ENCODE data around the gene NUP42. TPM values are rescaled to one million over a fixed set of nuclear protein-coding genes. Genes with fewer than 3 reads are reported as not detected.

NUP42 gene
- total and polyA plus RNA-seq, 10 donors, result 37.1 to 51.9 (median 43.7) TPM

GRCh38 chr7:23235813-23236221 is 54.0 kb downstream of the NUP42 start:
- no peak overlapping the region for H3K27ac ChIP-seq
- no peaks in the 10 kb centered on the region for H3K9me3 ChIP-seq
- no peaks in the 10 kb centered on the region for H3K36me3 ChIP-seq
- TF ChIP-seq, protein P1, sequence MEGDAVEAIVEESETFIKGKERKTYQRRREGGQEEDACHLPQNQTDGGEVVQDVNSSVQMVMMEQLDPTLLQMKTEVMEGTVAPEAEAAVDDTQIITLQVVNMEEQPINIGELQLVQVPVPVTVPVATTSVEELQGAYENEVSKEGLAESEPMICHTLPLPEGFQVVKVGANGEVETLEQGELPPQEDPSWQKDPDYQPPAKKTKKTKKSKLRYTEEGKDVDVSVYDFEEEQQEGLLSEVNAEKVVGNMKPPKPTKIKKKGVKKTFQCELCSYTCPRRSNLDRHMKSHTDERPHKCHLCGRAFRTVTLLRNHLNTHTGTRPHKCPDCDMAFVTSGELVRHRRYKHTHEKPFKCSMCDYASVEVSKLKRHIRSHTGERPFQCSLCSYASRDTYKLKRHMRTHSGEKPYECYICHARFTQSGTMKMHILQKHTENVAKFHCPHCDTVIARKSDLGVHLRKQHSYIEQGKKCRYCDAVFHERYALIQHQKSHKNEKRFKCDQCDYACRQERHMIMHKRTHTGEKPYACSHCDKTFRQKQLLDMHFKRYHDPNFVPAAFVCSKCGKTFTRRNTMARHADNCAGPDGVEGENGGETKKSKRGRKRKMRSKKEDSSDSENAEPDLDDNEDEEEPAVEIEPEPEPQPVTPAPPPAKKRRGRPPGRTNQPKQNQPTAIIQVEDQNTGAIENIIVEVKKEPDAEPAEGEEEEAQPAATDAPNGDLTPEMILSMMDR (IDR thresholded peaks at IDR 0.05 in 8 of 11, conservative IDR thresholded peaks at IDR 0.05 in 3 of 11), result no peak
- TF ChIP-seq POLR2A (IDR thresholded peaks at IDR 0.05) (no peak), POLR2AphosphoS5 (IDR thresholded peaks at IDR 0.05) (no peak)
- DNase-seq, result no peak
- H3K27me3 ChIP-seq (replicated peaks in 1 of 7), result no peaks in the 10 kb centered on the region
- H3K4me1 ChIP-seq, result peaks cover 0 to 3% (median 0%) of the 10 kb centered on the region in 6 donors
- intact Hi-C loops (cut with DNase I; ENCODE audit: low total_unique reads), result no loop called here
- WGBS, 5 donors, result 90 to 94% (median 93%) methylated on average over 6 of the region's 6 CpGs
- no peak overlapping the region for H3K4me3 ChIP-seq

GRCh38 chr7:23237000-23237399 is 55.2 kb downstream of the NUP42 start:
- 90 to 99% (median 96%) methylated on average over 3 of the region's 3 CpGs for WGBS, 5 donors

GRCh38 chr7:23238983-23239652 is 57.3 kb downstream of the NUP42 start:
- no peak overlapping the region for H3K27ac ChIP-seq
- no peaks in the 10 kb centered on the region for H3K27me3 ChIP-seq (replicated peaks in 1 of 7)
- no peak for DNase-seq
- no peaks in the 10 kb centered on the region for H3K9me3 ChIP-seq
- intact Hi-C loops (cut with DNase I; ENCODE audit: low total_unique reads), result no loop called here
- no peaks in the 10 kb centered on the region for H3K36me3 ChIP-seq
- peaks cover 0 to 3% (median 0%) of the 10 kb centered on the region in 6 donors for H3K4me1 ChIP-seq
- H3K4me3 ChIP-seq, result no peak overlapping the region
- 88 to 96% (median 95%) methylated on average over 11 of the region's 11 CpGs for WGBS, 5 donors
- TF ChIP-seq, protein P1 (IDR thresholded peaks at IDR 0.05 in 8 of 11, conservative IDR thresholded peaks at IDR 0.05 in 3 of 11), result no peak
- no peak for TF ChIP-seq POLR2A (IDR thresholded peaks at IDR 0.05)
- TF ChIP-seq POLR2AphosphoS5 (IDR thresholded peaks at IDR 0.05), result no peak

More at GRCh38 chr7:23237000-23237399, 55.2 kb downstream of the NUP42 start:
- intact Hi-C loops (cut with DNase I; ENCODE audit: low total_unique reads), result no loop called here
- Histone ChIP-seq H3K36me3 (no peaks in the 10 kb centered on the region), H3K27ac (no peak overlapping the region), H3K27me3 (replicated peaks in 1 of 7) (no peaks in the 10 kb centered on the region), H3K4me3 (no peak overlapping the region), H3K4me1 (peaks cover 0 to 3% (median 0%) of the 10 kb centered on the region in 6 donors), H3K9me3 (no peaks in the 10 kb centered on the region)
- no peak for TF ChIP-seq POLR2A (IDR thresholded peaks at IDR 0.05)
- no peak for TF ChIP-seq POLR2AphosphoS5 (IDR thresholded peaks at IDR 0.05)
- TF ChIP-seq, protein P1 (IDR thresholded peaks at IDR 0.05 in 8 of 11, conservative IDR thresholded peaks at IDR 0.05 in 3 of 11), result no peak
- no peak for DNase-seq

DNA sequence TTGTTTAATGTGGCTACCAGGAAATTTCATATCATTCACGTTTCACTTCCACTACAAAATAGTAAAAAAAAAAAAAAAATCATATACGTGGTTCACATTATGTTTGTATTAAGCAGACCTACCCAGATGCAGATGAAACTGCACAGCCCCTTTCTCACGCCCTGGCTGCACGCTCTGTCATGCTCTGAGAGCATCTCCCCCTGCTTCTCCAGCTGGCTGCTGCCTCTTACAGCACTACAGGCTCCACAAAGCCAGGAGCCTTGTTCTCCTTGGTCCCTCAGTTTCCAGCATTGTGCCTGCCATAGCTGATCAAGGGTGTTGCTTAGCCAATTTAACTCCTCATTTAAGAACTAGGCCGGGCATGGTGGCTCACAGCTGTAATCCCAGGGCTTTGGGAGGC is 57.9 kb downstream of the NUP42 start:
- Histone ChIP-seq H3K4me3 (no peak overlapping the region), H3K27me3 (replicated peaks in 1 of 7) (no peaks in the 10 kb centered on the region), H3K27ac (no peak overlapping the region), H3K4me1 (peaks cover 0 to 3% (median 0%) of the 10 kb centered on the region in 6 donors), H3K36me3 (no peaks in the 10 kb centered on the region), H3K9me3 (no peaks in the 10 kb centered on the region)
- WGBS, 5 donors, result 80 to 94% (median 83%) methylated on average over 5 of the region's 5 CpGs
- no peak for DNase-seq
- intact Hi-C loops (cut with DNase I; ENCODE audit: low total_unique reads), result no loop called here
- TF ChIP-seq POLR2A (IDR thresholded peaks at IDR 0.05) (no peak), POLR2AphosphoS5 (IDR thresholded peaks at IDR 0.05) (no peak)
- TF ChIP-seq, protein P1 (IDR thresholded peaks at IDR 0.05 in 8 of 11, conservative IDR thresholded peaks at IDR 0.05 in 3 of 11), result no peak

Measured in spleen (tissue), 11 donors.